ENCODE results near the gene PCDH9. TPM values are rescaled to one million over a fixed set of nuclear protein-coding genes. Genes with fewer than 3 reads are reported as not detected.
"Not testable (repeated sequence)": the region's sequence is repeated elsewhere in the genome, so short reads cannot be mapped to it uniquely, and the experiment has no call there.

Gene PCDH9
- total RNA-seq, 1 experiment from 2014 or later = 4.2 TPM

GRCh38 chr13:66264971-66265370 lies 965.2 kb downstream of the PCDH9 start:
- DNase-seq (ENCODE audit: low read depth, low spot score) (no peak), ATAC-seq (no peak)
- ChIA-PET CTCF (no interaction called here), POLR2A (no interaction called here)
- in situ Hi-C loops (cut with HindIII; ENCODE audit: low pct_unique_long_range_greater_than_20kb, low sequenced_read_pairs) (no loop called here), intact Hi-C loops (cut with micrococcal nuclease; ENCODE audit: unreplicated experiment) (no loop called here)
- no TSS peak for BruUV-seq (replicated peaks)
- TF ChIP-seq TCF7L2 (IDR thresholded peaks at IDR 0.05; ENCODE audit: low read depth, low read length) = no peak
- no peak for TF ChIP-seq POLR2AphosphoS5 (IDR thresholded peaks at IDR 0.05; ENCODE audit: low read depth, low read length)
- TF ChIP-seq CTCF (IDR thresholded peaks at IDR 0.05) = no peak
- no peak for TF ChIP-seq SIN3A (IDR thresholded peaks at IDR 0.05; ENCODE audit: borderline replicate concordance, insufficient read depth, low read depth, low read length)
- no peak for TF ChIP-seq REST (IDR thresholded peaks at IDR 0.05; ENCODE audit: insufficient read depth in 1 of 2, low read depth in 2 of 2, low read length in 1 of 2)
- no peak overlapping the region for H3K4me3 ChIP-seq (ENCODE audit: low read depth in 2 of 2, low read length in 2 of 2)
- no peaks in the 10 kb centered on the region for H3K9me3 ChIP-seq (ENCODE audit: control insufficient read depth, insufficient read depth, low read depth, low read length)
- H3K36me3 ChIP-seq (ENCODE audit: control insufficient read depth, insufficient read depth, low read length) = no peaks in the 10 kb centered on the region
- H3K4me1 ChIP-seq (ENCODE audit: control insufficient read depth, insufficient read depth, low read length) = no peaks in the 10 kb centered on the region
- no peaks in the 10 kb centered on the region for H3K27me3 ChIP-seq (ENCODE audit: control insufficient read depth, insufficient read depth, low read length)
- no peak overlapping the region; the same call in 1 of the 2 replicates for H3K27ac ChIP-seq (ENCODE audit: low read length)

- Histone ChIP-seq H3K27ac (ENCODE audit: low read length) (no peak overlapping the region), H3K4me3 (ENCODE audit: low read depth in 2 of 2, low read length in 2 of 2) (no peak overlapping the region), H3K4me1 (ENCODE audit: control insufficient read depth, insufficient read depth, low read length) (no peaks in the 10 kb centered on the region), H3K27me3 (ENCODE audit: control insufficient read depth, insufficient read depth, low read length) (no peaks in the 10 kb centered on the region), H3K9me3 (ENCODE audit: control insufficient read depth, insufficient read depth, low read depth, low read length) (no peaks in the 10 kb centered on the region), H3K36me3 (ENCODE audit: control insufficient read depth, insufficient read depth, low read length) (no peaks in the 10 kb centered on the region)
- in situ Hi-C loops (cut with HindIII; ENCODE audit: low pct_unique_long_range_greater_than_20kb, low sequenced_read_pairs) = no loop called here
- ATAC-seq (no peak), DNase-seq (ENCODE audit: low read depth, low spot score) (no peak)
- TF ChIP-seq REST (IDR thresholded peaks at IDR 0.05; ENCODE audit: insufficient read depth in 1 of 2, low read depth in 2 of 2, low read length in 1 of 2) = no peak
- no peak for TF ChIP-seq CTCF (IDR thresholded peaks at IDR 0.05)
- no peak for TF ChIP-seq SIN3A (IDR thresholded peaks at IDR 0.05; ENCODE audit: borderline replicate concordance, insufficient read depth, low read depth, low read length)
- TF ChIP-seq TCF7L2 (IDR thresholded peaks at IDR 0.05; ENCODE audit: low read depth, low read length) = no peak
- no peak for TF ChIP-seq POLR2AphosphoS5 (IDR thresholded peaks at IDR 0.05; ENCODE audit: low read depth, low read length)
- no TSS peak for BruUV-seq (replicated peaks)
- ChIA-PET CTCF (no interaction called here), POLR2A (no interaction called here)
- intact Hi-C loops (cut with micrococcal nuclease; ENCODE audit: unreplicated experiment) = no loop called here
Measured at GRCh38 chr13:66262330-66262729, 967.8 kb downstream of the PCDH9 start.

DNA sequence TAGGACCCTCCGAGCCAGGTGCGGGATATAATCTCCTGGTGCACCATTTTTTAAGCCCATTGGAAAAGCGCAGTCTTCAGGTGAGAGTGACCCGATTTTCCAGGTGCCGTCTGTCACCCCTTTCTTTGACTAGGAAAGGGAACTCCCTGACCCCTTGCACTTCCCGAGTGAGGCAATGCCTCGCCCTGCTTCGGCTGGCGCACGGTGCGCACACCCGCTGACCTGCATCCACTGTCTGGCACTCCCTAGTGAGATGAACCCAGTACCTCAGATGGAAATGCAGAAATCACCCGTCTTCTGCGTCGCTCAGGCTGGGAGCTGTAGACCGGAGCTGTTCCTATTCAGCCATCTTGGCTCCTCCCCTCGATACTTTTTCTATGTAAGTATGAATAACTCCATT lies 970.7 kb downstream of the PCDH9 start:
- BruUV-seq (replicated peaks); intact Hi-C loops (cut with micrococcal nuclease; ENCODE audit: unreplicated experiment); in situ Hi-C loops (cut with HindIII; ENCODE audit: low pct_unique_long_range_greater_than_20kb, low sequenced_read_pairs); H3K36me3 ChIP-seq (ENCODE audit: control insufficient read depth, insufficient read depth, low read length); H3K9me3 ChIP-seq (ENCODE audit: control insufficient read depth, insufficient read depth, low read depth, low read length); H3K4me1 ChIP-seq (ENCODE audit: control insufficient read depth, insufficient read depth, low read length); ATAC-seq; H3K27me3 ChIP-seq (ENCODE audit: control insufficient read depth, insufficient read depth, low read length); H3K4me3 ChIP-seq (ENCODE audit: low read depth in 2 of 2, low read length in 2 of 2); CTCF ChIA-PET; H3K27ac ChIP-seq (ENCODE audit: low read length); POLR2A ChIA-PET; DNase-seq (ENCODE audit: low read depth, low spot score): not testable (repeated sequence)
